AG04449 (cell line): ENCODE results near the gene EIPR1.

Source experiments
- CTCF ChIA-PET: fragments of 350-600 bp; formaldehyde crosslinking; extraction: SDS; loops from one replicate; lab custom pipeline; 2021; ENCODE audit warnings: antibody characterized with exemption; lab: Yijun Ruan, JAX
- POLR2A ChIA-PET: fragments of 400-600, 350-600 bp; formaldehyde crosslinking; extraction: SDS; loops from one replicate; lab custom pipeline; 2020; ENCODE audit warnings: antibody characterized with exemption, inconsistent platforms; lab: Yijun Ruan, JAX
- DNase-seq: peaks from one replicate; pipeline ENCODE4 v3.0.0-alpha.2; 2010; ENCODE audit warnings: low read depth, low spot score
- H3K4me3 ChIP-seq: 2 replicates; pipeline ENCODE4 v1.5.1; 2011; ENCODE audit warnings: low read depth, mild to moderate bottlenecking, control low read depth, low read length
- CTCF ChIP-seq: IDR thresholded peaks from one replicate; pipeline ENCODE4 v1.5.1; 2011; ENCODE audit warnings: mild to moderate bottlenecking, moderate library complexity, low read length, control low read depth, inconsistent platforms; ENCODE audit not compliant: insufficient read depth; ENCODE audit errors: missing control alignments

Gene EIPR1

GRCh38 chr2:3196716-3197115 is 180.9 kb downstream of the EIPR1 start:
- POLR2A ChIA-PET = no interaction called here
- DNase-seq = no peak
- H3K4me3 ChIP-seq = no peak overlapping the region
- CTCF ChIA-PET = no interaction called here
- TF ChIP-seq CTCF = no peak

DNA sequence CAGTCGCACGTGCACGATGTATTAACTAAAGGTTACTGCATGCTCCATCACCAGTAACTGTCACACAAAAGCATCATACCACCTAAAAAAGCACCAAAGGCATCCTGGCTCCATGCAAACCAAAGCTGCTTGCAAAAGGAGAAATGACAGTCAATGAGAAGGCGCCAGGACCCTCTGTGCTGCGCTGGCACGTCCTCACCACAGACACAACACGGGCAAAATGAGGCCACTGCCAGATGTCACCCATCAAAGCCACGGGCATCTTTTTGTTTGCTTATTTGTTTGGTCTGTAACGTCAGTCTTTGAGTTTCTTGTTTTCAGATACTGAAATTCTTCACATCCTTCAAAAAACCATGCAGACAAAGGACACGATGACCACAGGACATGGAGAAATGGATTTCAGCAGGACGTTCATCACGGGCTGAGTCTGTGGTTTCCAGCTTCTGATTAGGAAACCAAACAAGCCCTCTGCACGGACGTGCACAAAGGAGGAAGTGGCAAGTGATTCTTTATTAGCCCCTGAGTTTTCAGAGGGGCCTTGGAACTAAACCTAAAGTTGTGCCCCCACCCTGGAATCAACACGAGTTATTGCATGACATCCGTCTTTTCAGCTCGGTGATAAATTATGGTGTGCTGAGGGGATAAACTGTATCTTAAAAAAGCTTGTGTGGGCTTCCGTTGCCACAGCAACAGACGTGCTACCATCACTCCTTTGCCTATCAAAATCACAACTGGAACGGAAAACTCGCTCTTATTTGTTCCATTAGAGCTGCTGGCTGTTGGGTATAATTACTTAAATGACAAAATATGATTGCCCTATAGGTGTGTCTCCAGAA is 181.8 kb downstream of the EIPR1 start:
- TF ChIP-seq CTCF = no peak
- ChIA-PET CTCF (no interaction called here), POLR2A (no interaction called here)
- no peak for DNase-seq
- no peak overlapping the region for H3K4me3 ChIP-seq

DNA sequence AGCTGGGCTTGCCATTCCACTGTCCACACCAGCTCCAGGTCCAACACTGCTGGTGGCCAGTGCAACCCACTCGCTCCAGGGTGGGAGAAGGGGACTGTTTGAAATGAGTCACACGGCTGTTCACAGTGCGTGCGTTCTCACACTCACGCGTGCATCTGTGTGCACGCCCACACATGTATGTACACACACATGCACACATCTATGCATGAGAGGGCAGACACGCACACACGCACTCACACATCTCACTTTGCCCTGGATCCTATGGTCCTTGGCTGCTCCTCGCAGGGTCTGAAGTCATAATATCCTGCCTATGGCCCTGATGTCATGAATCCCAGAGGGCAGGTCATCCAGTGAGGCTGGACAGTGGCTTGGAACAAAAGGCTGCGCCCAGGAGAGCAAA is 182.8 kb downstream of the EIPR1 start:
- DNase-seq = no peak
- ChIA-PET POLR2A (no interaction called here), CTCF (no interaction called here)
- no peak overlapping the region for H3K4me3 ChIP-seq
- TF ChIP-seq CTCF = no peak

- no peak for DNase-seq
- POLR2A ChIA-PET = no interaction called here
- H3K4me3 ChIP-seq = no peak overlapping the region
- CTCF ChIA-PET = no interaction called here
- no peak for TF ChIP-seq CTCF
Observed at GRCh38 chr2:3193443-3194330, 183.9 kb downstream of the EIPR1 start.

- TF ChIP-seq CTCF = no peak
- POLR2A ChIA-PET = no interaction called here
- DNase-seq = no peak
- H3K4me3 ChIP-seq = no peak overlapping the region
- CTCF ChIA-PET = no interaction called here
Observed at GRCh38 chr2:3192920-3193319, 184.7 kb downstream of the EIPR1 start.

GRCh38 chr2:3192281-3192818 is 185.3 kb downstream of the EIPR1 start:
- no peak for TF ChIP-seq CTCF
- CTCF ChIA-PET = no interaction called here
- no peak for DNase-seq
- POLR2A ChIA-PET = no interaction called here
- no peak overlapping the region for H3K4me3 ChIP-seq
